GM18861 (cell line): ENCODE data around the gene CPSF3.

Experiments
- ATAC-seq: cut with Tn5 transposase; IDR thresholded peaks from one replicate; pipeline ENCODE4 v1.9.1; 2021; ENCODE audit not compliant: unreplicated experiment

CPSF3 gene

DNA sequence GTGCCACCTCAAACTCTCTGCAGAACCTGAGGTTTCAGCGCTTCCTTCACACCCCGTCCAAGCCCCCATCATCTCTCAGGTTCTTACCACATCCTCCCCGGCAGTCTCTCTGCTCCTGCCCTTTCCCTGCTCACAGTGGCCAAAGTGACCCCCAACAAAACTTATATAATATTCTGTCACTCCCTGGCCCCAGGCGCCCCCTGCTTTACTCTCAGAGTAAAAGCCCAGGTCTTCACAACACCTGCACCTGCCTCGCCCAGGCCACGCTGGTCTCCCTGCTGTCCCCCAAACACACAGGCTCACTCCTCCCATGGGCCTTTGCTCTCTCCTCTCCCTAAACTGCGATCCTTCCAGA is 6.5 kb upstream of the CPSF3 start:
- ATAC-seq: no peak

DNA sequence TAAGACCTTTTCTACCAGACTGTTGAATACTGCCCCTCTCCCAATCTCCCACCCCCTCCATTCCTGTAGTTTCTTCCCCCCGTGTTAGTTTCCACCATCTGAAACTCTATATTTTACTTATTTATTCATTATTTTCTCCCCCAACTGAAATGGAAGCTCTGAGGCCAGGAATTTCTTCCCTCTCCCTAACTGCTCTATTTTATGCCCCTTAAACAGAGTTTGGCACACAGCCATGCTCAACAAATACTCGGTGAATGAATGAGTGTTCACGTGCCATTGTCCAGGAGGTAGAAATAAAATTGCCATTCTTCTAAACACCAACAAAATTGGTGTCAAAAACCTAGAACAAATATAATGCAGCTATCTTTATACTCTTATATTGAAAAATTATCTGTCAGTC is 5.7 kb upstream of the CPSF3 start:
- ATAC-seq: no peak

DNA sequence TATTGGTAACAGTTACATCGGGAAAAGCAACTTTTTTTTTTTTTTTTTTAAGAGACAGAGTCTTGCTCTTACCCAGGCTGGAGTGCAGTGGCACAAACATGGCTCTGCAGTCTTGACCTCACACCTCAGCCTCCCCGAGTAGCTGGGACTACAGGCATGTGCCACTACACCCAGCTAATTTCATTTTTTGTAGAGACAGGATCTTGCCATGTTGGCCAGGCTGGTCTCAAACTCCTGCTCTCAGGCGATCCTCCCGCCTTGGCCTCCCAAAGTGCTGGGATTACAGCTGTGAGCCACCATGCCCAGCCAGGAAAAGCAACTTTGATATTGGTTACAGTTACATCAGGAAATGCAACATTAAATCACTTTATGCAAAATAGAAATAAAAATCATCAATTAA is 4.7 kb upstream of the CPSF3 start:
- ATAC-seq: no peak

DNA sequence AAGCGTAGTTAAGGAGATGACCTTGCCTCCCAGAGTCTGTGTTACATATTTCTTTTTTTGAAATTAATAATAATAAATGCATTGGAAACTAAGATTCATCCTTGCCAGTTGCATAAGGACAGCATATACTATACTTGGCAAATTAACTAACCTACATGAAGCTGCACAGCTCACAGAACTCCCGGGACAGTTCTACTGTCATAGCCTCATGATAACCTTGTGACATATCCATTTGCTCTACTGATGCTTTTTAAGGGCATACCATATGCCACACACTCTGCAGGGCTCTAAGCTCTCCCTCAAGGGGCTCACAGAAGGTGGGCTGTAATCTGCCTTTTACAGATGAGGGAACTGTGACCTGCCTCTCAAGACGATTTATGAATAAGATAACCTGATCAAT is 3.9 kb upstream of the CPSF3 start:
- no peak for ATAC-seq

DNA sequence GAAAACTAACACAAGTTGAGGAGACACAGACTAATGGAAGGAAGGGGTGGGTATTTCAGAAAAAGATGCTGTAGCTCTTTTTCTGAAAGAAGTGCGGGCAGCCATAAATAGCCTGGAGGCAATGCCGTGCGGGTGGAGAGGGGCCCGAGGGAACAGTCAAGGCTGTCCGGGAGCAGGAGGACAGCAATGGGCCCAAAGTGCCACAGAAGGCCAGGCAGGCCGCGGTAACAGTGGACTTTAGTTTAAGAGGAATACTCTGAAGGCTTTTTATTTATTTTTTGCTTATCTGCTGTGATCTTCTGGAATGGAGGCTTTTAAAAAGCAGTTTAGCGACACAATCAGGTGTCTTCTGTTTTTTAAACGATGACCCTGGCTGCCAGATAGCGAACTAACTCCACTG is 3.0 kb upstream of the CPSF3 start:
- no peak for ATAC-seq

DNA sequence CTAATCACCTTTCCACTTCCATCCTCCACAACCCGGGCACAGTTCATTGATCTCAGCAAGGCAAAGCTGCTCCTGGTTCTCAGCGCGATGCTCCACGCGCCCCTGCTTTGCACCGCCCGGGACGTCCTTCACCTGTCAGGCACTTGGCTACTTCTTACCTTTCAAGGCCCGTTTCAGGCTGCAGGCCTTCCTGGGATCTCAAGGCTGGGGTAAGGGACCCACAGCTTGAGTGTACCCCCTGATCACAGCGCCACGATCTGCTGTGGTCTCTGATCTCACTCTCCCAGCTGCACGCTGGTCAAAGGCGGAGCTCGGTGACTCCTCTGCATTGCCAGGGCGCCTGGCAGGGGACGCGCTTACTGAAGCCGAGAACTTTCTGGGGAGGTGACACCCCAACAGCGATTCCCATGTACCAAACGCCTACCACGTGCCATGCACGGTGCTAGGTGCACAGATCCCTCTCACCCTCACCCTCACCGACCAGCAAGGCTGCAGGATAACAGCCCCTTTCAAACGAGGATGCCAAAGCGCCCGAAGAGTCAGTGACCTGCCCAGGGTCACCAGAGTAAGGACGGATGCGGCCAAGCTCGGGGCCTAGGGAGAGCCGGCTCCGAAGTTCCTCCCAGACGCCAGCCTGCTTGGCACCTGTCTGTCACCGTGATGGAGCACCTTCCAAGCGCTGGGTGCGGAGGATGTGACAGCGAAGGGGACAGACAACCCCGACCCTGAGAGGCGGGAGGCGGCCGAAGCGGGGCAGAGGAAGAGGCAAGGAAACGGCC is 944 bp upstream of the CPSF3 start:
- peak; percentile 24 for ATAC-seq

DNA sequence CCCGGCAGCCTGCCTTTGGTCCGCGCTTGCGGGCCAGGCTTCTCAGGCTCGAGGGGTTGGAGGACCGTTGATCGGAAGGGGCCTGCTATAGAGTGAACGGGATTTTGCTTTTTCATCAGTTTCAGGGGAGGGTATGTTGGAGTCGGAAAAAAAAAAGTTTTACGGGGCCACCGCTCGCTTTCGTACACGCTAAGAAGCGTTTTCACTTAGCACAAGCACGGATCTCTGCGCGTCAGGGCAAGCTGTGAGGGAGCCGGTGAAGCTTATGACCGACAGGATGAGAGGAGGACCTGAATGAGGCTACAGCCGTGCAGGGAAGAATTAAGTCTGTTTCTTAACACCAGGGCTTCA is 443 bp downstream of the CPSF3 start:
- ATAC-seq: no peak

DNA sequence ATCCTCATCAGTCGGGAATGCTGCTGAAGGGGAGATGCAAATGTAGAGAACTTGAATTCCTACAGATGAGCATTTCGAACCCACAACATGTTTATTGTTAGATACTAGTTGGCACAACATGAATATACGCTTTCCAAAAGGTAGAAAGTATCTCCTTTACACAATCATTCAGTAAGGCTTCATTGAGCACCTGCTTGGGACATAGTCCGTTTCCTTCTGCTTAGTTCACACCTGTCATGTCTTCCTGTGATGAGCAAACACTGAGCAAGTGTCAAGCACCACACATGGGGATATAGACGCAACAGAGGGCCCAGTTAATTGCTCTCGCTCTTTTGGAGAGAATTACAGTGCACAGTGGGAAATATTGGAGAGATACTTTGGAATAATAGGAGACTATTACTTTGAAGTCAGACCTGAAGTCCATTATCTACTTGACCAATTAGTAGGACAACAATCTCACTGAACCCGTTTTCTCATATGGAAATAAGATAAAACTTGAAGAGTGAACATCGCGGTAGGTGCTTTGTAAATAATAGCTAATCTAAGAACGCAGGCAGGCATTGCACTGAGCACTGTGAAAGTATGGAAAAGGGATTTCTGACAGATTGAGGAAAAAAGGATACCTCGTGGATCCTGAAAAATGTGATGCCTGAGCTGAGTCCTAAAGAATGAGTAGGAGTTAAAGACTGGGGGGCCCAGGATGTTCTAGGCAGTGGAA is 1.2 kb downstream of the CPSF3 start:
- ATAC-seq: no peak

DNA sequence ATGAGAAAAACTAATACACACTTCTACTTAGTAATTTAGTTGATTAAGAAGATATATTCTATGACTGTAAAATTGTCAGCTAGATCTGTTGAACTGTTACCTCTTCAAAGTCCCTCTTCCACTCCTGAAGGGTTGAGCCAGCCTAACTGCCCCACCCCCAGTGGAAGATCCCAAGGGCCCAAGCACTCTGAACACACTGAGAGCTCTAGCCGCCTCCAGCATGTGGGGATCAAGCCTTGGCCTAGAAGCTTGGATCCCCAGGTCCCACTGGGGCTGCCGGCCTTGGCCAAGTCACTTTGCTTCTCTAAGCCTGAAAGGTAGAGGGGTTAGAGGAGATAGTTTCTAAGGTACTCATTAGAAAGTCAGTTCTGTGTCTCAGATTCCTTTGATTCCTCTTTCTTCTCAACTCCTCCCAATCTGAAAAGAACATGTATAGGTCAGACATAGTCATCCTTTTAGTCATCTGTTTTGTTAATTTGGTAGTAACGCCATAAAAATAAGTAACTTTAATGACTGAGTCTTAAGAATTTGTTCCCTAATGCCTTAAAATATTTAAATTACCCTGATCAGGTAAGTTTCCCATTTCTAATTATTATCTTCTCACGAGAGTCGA is 5.6 kb downstream of the CPSF3 start:
- no peak for ATAC-seq

DNA sequence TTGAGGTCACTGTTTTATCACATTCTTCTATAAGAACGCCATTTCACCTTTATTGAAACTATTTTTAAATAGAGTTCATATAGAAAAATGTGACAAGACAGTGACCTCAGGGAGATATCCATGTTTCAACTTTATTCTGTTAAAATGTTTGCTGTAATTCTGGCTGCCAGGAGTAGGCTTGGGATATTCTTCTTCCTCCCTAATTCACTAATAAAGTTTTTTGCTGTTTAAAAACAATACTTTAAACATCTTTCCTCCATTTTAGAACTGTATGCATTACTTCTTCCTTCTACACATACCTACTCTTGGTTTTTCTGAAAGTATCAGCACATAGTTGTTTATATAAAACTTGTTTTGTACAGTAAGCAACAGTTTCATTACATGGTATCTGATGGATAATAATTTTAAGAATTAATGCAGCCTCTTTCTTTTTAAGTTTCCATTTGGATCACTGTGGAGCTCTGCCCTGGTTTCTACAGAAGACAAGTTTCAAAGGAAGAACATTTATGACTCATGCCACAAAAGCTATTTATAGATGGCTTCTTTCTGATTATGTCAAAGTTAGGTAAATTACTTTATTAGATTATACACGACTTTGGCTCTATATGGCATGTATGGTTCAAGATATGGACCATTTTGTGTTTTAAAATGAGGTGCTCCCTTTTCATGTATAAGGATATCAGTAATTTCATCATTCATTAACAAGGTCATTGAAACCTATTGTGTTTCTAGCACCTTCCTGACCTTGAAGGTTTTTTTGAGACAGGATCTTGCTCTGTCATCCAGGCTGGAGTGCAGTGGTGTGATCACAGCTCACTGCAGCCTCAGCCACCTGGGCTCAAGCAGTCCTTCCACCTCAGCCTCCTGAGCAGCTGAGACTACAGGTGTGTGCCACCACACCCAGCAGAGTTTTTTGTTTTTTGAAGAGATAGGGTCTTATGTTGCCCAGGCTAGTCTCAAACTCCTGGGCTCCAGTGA is 7.2 kb downstream of the CPSF3 start:
- ATAC-seq: no peak

DNA sequence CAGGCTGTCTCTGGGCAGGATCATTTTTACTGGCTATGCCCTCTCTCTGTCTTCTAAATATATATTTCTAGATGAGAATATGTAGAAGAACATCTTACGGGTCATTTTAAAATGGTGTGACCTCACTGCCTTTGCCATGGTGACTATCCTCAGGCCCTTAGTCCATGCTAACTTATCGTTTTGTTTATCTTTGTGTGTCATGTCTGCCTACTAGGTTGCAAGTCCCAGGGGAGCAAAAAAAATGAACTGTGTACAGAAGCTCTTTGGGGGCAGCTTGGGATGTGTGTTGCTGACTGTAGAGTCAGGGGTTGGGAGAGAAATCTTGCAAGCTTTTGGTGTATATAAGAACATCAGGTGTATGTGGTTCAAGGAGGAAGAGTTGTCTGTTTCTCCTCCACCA is 11.0 kb downstream of the CPSF3 start:
- no peak for ATAC-seq

DNA sequence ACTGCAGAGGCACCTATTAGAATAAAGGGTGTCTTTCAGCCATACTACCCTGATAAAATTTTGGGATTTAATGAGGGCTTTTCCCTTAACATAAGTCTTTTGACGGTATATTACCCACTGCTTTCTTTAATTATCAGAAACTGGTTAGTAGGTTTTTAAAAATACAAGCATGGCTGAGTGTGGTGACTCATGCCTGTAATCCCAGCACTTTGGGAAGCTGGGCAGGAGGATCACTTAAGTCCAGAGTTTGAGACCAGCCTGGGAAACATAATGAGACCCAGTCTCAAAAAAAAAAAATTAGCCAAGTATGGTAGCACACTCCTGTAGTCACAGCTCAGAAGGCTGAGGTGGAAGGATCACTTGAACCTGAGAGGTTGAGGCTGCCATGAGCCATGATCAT is 16.1 kb downstream of the CPSF3 start:
- no peak for ATAC-seq

DNA sequence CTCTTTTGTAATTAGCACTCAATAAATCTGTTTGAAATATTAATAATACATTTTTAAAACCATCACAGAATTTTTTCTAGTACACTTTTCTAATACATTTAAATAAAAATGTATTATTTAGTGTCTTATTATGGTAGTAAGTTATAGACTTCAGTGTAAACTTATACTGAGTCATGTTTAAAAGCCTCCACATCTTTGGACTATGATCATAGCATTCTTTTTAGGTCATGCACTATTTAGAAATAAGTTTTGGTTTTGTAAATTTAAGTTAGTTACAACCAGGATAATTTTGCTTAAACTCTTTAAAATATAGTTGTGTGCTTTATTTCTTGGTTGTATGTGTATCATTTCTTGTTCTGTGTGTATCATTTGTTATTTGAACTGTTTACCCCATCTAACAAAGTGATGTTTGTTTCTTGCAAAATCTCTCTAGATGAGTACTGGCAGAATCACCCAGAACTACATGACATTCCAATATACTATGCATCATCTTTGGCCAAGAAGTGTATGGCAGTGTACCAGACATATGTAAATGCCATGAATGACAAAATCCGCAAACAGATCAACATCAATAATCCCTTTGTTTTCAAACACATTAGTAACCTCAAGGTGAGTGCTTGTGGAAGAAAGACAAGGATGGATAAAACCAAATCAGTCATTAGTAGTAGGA is 16.7 kb downstream of the CPSF3 start:
- ATAC-seq: no peak

DNA sequence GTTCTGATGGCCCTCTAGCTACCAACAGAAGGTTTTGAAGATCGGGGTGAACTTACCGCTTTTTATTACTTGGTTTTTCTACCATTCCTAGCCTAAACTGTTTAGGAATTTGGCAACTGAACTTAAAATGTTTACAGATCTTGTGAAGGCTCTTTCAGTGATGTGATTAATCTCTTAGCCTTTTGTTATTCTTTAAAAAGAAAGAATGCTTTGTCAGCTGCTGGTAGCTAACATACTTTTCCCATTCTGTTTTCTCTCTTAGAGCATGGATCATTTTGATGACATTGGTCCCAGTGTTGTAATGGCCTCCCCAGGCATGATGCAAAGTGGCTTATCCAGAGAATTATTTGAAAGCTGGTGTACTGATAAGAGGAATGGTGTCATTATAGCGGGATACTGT is 18.1 kb downstream of the CPSF3 start:
- ATAC-seq: no peak

DNA sequence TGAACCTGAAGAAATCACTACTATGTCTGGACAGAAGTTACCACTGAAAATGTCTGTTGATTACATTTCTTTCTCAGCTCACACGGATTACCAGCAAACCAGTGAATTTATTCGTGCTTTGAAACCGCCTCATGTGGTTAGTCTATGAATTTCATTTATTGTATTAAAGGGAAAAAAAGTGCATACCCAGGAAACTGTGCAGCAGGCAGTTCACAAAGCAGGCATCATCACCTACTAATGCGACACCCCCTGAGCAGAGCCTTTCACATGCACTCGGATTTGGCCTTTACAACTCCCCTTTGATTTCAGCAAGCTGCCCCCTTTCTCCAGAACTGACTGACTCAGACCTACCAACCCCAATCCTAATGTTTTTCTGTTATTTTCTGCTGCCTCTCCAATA is 20.1 kb downstream of the CPSF3 start:
- no peak for ATAC-seq

DNA sequence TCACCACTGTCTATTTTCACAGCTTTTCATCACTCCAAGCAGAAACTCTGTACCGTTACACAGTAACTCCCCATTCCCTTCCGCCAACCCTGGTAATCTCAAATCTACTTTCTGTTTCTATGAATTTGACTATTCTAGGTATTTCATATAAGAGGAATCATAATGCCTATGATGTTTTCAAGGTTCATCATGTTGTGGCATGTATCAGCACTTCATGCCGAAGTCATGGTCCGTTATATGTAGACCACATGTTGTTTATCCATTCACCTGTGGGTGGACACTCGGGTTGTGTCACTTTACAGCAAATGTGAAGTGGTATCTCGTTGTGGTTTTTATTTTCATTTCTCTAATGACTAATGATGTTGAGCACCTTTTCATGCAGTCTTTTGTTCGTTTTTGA is 21.6 kb downstream of the CPSF3 start:
- no peak for ATAC-seq

DNA sequence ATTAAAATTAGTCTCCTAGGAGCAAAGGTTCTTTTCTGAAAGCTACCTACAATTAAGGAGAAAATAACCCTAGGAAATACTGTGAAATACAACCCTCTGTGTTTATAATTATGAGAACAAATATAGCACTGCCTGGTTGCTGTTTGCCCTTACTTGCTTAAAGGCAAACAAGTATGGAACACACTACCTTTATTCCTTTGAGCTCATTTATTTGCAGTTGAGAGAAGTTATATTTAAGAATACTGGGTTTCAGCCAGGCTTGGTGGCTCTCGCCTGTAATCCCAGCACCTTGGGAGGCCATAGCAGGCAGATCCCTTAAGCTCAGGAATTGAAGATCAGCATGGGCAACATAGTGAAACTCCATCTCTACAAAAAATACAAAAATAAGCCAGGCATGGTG is 27.8 kb downstream of the CPSF3 start:
- no peak for ATAC-seq

DNA sequence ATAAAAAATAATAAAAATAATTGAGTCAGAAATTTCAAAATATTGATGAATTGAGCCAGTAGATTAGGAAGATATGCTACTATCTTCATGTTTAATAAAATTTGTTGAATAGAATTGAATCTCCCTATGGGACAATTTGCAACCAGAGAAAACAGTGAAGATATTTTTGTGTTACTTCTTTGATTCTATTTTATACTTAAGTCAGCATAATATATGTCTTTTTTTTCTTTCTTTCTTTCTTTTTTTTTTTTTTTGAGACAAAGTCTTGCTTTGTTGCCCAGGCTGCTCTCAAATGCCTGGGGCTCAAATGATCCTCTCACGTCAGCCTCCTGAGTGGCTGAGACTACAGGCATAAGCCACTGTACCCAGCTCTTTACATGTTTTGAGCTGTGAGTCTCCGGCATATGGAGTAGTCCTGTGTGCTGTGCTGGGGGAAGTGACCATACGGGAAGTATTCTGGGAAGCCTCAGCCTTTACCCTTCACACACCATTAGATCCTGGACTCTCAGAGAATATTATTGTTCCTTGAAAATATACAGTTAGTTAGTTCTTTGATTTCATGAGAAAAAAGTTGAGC is 37.1 kb downstream of the CPSF3 start:
- no peak for ATAC-seq

DNA sequence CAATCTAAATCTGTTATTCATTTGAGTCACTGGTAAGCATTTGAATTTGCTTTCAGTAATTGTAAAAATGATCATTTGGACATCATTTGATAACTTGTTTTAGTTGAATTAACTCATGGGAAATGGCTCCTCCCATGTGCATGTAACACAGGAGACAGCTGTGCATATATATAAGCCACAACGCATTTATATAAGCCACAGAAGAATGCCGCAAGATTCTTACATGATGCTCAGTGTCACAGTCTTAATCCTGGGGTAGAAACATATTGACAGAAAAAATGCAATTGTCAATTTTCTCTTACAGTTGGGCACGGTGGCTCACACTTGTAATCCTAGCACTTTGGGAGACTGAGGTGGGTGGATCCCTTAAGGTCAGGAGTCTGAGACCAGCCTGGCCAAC is 37.6 kb downstream of the CPSF3 start:
- no peak for ATAC-seq

DNA sequence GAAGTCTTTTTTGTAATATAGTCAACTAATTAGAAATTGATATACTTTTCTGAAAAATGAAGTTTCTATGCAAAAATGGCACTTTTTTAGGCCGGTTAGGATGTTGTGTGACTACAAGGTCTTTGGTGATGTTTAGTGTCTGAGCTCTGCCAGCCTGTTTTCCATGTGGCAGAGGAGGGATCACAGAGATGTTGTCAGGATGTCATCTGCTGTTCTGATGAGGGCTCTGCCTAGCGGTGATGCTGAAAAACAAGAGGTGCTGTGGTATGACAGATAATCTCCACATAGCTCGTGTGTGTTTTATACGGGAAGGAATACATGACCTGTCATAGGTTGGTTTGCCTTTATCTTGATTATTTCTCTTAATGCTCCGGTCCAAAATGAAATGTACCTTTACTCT is 38.9 kb downstream of the CPSF3 start:
- ATAC-seq: no peak
